BE2C (cell line): ENCODE measurements around the gene HIC1.

ENCODE experiments used
- DNase-seq: peaks from one replicate; pipeline ENCODE4 v3.0.0-alpha.2; 2020
- H3K27me3 ChIP-seq: fragments of 250-450 bp; sonication (Bioruptor Pico); 2 replicates; pipeline ENCODE4 v1.5.1; 2020; ENCODE audit warnings: mild to moderate bottlenecking
- H3K36me3 ChIP-seq: fragments of 250-450 bp; sonication (Bioruptor Pico); 2 replicates; pipeline ENCODE4 v1.5.1; 2020; ENCODE audit warnings: mild to moderate bottlenecking
- H3K4me1 ChIP-seq: fragments of 250-450 bp; sonication (Bioruptor Pico); 2 replicates; pipeline ENCODE4 v1.5.1; 2020
- H3K4me3 ChIP-seq: 2 replicates; pipeline ENCODE4 v1.5.1; 2011; ENCODE audit warnings: low read depth, low read length
- H3K9me3 ChIP-seq: fragments of 250-450 bp; sonication (Bioruptor Pico); 2 replicates; pipeline ENCODE4 v1.5.1; 2020
- TF ChIP-seq, protein P1 (sequence below): IDR thresholded peaks from 2 replicates; pipeline ENCODE4 v1.5.1; 2012; ENCODE audit warnings: mild to moderate bottlenecking, low read depth, low read length

HIC1 gene

DNA sequence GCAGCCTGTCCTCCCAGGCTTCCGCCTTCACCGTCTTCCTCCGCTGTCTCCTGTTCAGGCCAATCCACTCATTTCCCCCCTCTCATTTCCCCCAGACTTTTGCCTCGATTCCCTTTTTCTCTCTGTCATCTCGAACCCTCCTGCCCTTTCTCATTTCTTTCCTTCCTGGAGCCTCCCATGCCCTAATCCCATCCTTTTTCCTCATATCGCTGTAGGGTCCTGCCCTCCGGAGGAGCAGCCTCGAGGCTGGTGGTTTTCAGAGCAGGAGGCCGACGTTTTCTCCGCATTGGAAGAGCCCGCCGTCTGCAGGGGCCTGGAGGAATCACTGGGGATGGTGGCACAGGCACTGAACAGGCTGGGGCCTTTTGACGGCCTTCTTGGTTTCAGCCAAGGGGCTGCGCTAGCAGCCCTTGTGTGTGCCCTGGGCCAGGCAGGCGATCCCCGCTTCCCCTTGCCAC, 12.5 kb upstream of the HIC1 start:
- Histone ChIP-seq H3K4me3 (peak overlapping the region; percentile 75), H3K4me1 (no peaks in the 10 kb centered on the region), H3K27me3 (no peaks in the 10 kb centered on the region), H3K36me3 (no peaks in the 10 kb centered on the region), H3K9me3 (no peaks in the 10 kb centered on the region)
- peak; percentile 39 for DNase-seq
- TF ChIP-seq, protein P1, sequence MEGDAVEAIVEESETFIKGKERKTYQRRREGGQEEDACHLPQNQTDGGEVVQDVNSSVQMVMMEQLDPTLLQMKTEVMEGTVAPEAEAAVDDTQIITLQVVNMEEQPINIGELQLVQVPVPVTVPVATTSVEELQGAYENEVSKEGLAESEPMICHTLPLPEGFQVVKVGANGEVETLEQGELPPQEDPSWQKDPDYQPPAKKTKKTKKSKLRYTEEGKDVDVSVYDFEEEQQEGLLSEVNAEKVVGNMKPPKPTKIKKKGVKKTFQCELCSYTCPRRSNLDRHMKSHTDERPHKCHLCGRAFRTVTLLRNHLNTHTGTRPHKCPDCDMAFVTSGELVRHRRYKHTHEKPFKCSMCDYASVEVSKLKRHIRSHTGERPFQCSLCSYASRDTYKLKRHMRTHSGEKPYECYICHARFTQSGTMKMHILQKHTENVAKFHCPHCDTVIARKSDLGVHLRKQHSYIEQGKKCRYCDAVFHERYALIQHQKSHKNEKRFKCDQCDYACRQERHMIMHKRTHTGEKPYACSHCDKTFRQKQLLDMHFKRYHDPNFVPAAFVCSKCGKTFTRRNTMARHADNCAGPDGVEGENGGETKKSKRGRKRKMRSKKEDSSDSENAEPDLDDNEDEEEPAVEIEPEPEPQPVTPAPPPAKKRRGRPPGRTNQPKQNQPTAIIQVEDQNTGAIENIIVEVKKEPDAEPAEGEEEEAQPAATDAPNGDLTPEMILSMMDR, result peak; percentile 30

DNA sequence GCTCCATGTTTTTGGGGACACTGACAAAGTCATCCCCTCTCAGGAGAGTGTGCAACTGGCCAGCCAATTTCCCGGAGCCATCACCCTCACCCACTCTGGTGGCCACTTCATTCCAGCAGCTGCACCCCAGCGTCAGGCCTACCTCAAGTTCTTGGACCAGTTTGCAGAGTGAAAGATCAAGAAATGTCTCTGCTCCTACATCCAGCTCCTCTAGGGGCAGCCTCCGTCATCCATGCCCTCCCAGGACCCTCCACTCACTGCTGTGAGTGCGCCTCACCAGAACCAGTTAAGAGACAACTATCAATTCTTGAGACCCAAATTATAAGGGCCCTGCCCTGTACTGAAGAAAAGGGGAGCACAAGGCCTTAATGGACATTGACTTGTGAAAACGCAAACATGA, 12.0 kb upstream of the HIC1 start:
- H3K4me3 ChIP-seq, result peak overlapping the region; percentile 75
- H3K36me3 ChIP-seq, result no peaks in the 10 kb centered on the region
- no peaks in the 10 kb centered on the region for H3K4me1 ChIP-seq
- DNase-seq, result no peak
- TF ChIP-seq, protein P1, result no peak
- H3K27me3 ChIP-seq, result no peaks in the 10 kb centered on the region
- no peaks in the 10 kb centered on the region for H3K9me3 ChIP-seq

DNA sequence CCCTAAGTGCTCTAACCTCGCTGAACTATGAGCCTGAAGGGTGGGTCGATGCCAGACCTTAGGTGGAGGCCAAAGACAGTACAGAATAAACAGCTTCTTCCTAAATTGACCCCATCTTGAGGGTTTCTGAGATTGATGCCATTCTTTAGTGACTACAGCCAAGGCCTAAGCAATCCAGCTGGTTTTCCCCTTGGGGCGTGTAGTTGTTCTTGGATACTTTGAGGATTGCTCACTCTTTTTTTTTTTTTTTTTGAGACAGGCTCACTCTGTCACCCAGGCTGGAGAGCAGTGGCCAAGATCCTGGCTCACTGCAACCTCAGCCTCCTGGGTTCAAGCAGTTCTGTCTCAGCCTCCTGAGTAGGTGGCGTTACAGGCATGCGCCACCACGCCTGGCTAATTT, 11.1 kb upstream of the HIC1 start:
- Histone ChIP-seq H3K4me3 (no peak overlapping the region), H3K27me3 (no peaks in the 10 kb centered on the region), H3K9me3 (no peaks in the 10 kb centered on the region), H3K36me3 (no peaks in the 10 kb centered on the region), H3K4me1 (no peaks in the 10 kb centered on the region)
- TF ChIP-seq, protein P1, result no peak
- DNase-seq, result no peak

DNA sequence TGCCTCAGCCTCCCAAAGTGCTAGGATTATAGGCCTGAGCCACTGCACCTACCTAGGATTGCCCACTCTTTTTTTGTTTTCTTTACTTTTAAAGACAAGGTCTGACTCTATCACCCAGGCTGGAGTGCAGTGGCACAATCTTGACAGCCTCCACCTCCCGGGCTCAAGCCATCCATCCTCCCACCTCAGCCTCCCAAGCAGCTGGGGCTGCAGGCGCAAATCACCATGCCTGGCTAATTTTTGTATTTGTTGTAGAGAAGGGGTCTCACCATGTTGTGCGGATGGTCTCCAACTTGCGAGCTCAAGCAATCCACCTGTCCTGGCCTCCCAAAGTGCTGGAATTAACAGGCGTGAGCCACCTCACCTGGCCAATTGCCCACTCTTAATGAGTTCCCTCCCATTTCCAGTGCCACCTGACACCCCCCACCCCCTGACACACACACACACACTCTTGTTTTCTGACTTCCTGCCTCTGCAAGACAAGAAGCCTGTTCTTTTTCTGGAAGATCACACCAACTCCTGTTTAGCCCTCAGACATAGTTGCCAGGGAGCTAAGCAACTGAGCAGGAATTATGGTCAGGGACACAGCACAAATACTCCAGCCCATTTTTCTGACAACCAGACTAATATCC, 10.5 kb upstream of the HIC1 start:
- Histone ChIP-seq H3K36me3 (no peaks in the 10 kb centered on the region), H3K27me3 (no peaks in the 10 kb centered on the region), H3K9me3 (no peaks in the 10 kb centered on the region), H3K4me1 (no peaks in the 10 kb centered on the region), H3K4me3 (no peak overlapping the region)
- TF ChIP-seq, protein P1, result no peak
- DNase-seq, result no peak

DNA sequence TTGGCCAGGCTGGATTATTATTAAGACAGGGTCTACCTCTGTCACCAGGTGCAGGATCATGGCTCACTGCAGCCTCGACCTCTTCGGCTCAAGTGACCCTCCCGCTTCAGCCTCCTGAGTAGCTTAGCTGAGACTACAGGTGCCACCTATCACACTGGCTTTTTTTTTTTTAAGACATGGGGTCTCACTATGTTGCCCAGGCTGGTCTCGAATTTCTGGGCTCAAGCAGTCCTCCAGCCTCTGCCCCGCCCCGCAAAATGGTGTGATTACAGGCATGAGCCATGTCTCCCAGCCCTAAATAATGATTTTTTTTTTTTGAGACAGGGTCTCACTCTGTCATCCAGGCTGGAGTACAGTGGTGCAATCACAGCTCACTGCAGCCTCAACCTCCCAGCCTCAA, 7.3 kb upstream of the HIC1 start:
- TF ChIP-seq, protein P1, result no peak
- H3K27me3 ChIP-seq, result peaks cover 17% of the 10 kb centered on the region
- no peak for DNase-seq

DNA sequence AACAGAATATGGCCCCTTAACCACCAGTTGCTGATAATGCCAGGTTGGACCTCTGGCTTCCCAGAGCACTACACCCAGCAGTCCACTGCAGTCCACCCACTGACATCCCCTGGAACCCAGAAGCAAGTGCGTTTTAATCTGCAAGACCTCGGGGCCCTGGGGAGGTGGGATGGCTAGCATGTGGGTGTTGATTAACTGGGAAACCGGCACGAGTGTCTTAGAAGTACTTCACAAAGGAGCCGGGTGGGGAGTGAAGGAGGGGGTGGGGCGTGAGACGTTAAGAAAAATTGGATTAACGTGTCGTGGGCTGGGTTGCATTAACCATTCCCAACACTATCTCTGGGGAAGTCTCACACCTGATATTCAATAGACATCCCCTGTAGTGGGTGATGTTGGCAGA, 6.1 kb upstream of the HIC1 start:
- DNase-seq, result no peak
- H3K27me3 ChIP-seq, result peaks cover 24% of the 10 kb centered on the region
- peak overlapping the region; percentile 64 for H3K4me3 ChIP-seq
- TF ChIP-seq, protein P1, result no peak
- no peaks in the 10 kb centered on the region for H3K36me3 ChIP-seq
- no peaks in the 10 kb centered on the region for H3K9me3 ChIP-seq
- H3K4me1 ChIP-seq, result no peaks in the 10 kb centered on the region

More for the DNA sequence above, 7.3 kb upstream of the HIC1 start:
- H3K4me1 ChIP-seq, result no peaks in the 10 kb centered on the region
- H3K4me3 ChIP-seq, result no peak overlapping the region
- no peaks in the 10 kb centered on the region for H3K36me3 ChIP-seq
- no peaks in the 10 kb centered on the region for H3K9me3 ChIP-seq
